Ishikawa (cell line): ENCODE data around the gene SUSD6.

ENCODE experiments used
- CEBPB ChIP-seq: IDR thresholded peaks from 2 replicates; pipeline ENCODE4 v1.6.1; 2012
- CREB1 ChIP-seq: IDR thresholded peaks from 2 replicates; pipeline ENCODE4 v1.6.1; 2012; ENCODE audit warnings: low read depth
- EGR1 ChIP-seq: IDR thresholded peaks from 2 replicates; pipeline ENCODE4 v1.6.1; 2012
- EP300 ChIP-seq: IDR thresholded peaks from 2 replicates; pipeline ENCODE4 v1.6.1; 2012; ENCODE audit warnings: borderline replicate concordance
- NFIC ChIP-seq: IDR thresholded peaks from 2 replicates; pipeline ENCODE4 v1.6.1; 2012
- RAD21 ChIP-seq: IDR thresholded peaks from 2 replicates; pipeline ENCODE4 v1.6.1; 2012; ENCODE audit warnings: low read depth
- TAF1 ChIP-seq: IDR thresholded peaks from 2 replicates; pipeline ENCODE4 v1.6.1; 2012; ENCODE audit warnings: low read depth, mild to moderate bottlenecking
- TEAD4 ChIP-seq: IDR thresholded peaks from 2 replicates; pipeline ENCODE4 v1.6.1; 2012
- YY1 ChIP-seq: IDR thresholded peaks from 2 replicates; pipeline ENCODE4 v1.6.1; 2012; ENCODE audit warnings: low read depth
- ZBTB7A ChIP-seq: IDR thresholded peaks from 2 replicates; pipeline ENCODE4 v1.6.1; 2012; ENCODE audit warnings: low read depth
- TF ChIP-seq, protein P1 (sequence below): IDR thresholded peaks from 2 replicates; pipeline ENCODE4 v1.6.1; 2012; ENCODE audit warnings: low read depth, mild to moderate bottlenecking
- TF ChIP-seq, protein P2 (sequence below): IDR thresholded peaks from 2 replicates; pipeline ENCODE4 v1.6.1; 2012

DNA sequence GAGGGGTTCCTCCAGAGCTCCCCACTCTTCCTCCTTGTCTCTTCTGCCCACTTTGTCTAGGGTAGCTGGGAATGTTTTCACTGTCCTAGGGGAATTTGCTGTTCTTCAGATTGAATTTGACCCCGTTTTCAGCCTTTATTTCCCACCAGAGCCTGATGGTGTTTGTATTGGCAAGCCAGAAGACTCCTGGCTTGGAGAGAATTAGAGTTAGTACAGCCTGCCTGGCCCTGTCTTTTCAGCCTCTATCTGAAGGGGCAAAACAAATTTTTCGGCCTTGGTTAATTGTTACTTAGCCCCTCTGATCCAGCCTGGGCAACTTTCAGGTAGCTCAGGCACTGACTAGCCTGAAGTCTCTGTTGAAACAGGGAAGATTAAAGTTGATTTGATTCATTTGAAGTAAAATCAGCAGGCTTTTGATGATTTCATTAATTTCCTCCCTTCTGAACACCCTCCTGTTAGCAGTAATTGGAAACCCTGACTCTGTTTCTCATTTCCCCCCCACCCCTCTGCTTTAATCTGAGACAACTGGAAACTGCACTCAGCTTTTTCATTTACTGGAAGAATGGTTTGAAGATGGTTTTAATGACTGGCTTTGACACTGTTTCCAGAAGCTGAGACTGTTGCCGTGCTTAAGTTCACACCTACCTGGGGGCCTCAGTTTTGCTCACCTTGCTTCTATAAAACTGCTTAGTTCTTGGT lies 63.3 kb downstream of the SUSD6 start:
- TF ChIP-seq CREB1: no peak
- TF ChIP-seq, protein P1, sequence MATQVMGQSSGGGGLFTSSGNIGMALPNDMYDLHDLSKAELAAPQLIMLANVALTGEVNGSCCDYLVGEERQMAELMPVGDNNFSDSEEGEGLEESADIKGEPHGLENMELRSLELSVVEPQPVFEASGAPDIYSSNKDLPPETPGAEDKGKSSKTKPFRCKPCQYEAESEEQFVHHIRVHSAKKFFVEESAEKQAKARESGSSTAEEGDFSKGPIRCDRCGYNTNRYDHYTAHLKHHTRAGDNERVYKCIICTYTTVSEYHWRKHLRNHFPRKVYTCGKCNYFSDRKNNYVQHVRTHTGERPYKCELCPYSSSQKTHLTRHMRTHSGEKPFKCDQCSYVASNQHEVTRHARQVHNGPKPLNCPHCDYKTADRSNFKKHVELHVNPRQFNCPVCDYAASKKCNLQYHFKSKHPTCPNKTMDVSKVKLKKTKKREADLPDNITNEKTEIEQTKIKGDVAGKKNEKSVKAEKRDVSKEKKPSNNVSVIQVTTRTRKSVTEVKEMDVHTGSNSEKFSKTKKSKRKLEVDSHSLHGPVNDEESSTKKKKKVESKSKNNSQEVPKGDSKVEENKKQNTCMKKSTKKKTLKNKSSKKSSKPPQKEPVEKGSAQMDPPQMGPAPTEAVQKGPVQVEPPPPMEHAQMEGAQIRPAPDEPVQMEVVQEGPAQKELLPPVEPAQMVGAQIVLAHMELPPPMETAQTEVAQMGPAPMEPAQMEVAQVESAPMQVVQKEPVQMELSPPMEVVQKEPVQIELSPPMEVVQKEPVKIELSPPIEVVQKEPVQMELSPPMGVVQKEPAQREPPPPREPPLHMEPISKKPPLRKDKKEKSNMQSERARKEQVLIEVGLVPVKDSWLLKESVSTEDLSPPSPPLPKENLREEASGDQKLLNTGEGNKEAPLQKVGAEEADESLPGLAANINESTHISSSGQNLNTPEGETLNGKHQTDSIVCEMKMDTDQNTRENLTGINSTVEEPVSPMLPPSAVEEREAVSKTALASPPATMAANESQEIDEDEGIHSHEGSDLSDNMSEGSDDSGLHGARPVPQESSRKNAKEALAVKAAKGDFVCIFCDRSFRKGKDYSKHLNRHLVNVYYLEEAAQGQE: no peak
- no peak for TF ChIP-seq NFIC
- TF ChIP-seq EP300: no peak
- no peak for TF ChIP-seq CEBPB
- TF ChIP-seq TAF1: no peak
- TF ChIP-seq, protein P2, sequence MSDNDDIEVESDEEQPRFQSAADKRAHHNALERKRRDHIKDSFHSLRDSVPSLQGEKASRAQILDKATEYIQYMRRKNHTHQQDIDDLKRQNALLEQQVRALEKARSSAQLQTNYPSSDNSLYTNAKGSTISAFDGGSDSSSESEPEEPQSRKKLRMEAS: no peak
- no peak for TF ChIP-seq EGR1
- TF ChIP-seq ZBTB7A: no peak
- TF ChIP-seq YY1: no peak
- TF ChIP-seq TEAD4: no peak
- TF ChIP-seq RAD21: no peak
